Skin epidermis (tissue), 12 donors: ENCODE measurements around the gene CC2D1B.
A peak's percentile ranks its signal among the peaks of the same experiment; 100 is the strongest.

Experiments used
- H3K27ac ChIP-seq, 21 experiments: fragments of 200-600 bp; sonication (generic) in 11 of 21; one replicate each; pipeline ENCODE4 v1.5.0; 2020; ENCODE audit warnings: mild to moderate bottlenecking in 3 of 21, inconsistent platforms in 2 of 21, moderate library complexity in 2 of 21
- H3K4me3 ChIP-seq, 7 experiments: fragments of 200-600 bp; sonication (generic) in 2 of 7; one replicate each; pipeline ENCODE4 v1.5.0; 2020; ENCODE audit warnings: inconsistent platforms in 2 of 7, mild to moderate bottlenecking in 2 of 7, moderate library complexity in 1 of 7

Gene CC2D1B

GRCh38 chr1:52360595-52360968, 5.4 kb downstream of the CC2D1B start:
- H3K4me3 ChIP-seq, result no peak overlapping the region

DNA sequence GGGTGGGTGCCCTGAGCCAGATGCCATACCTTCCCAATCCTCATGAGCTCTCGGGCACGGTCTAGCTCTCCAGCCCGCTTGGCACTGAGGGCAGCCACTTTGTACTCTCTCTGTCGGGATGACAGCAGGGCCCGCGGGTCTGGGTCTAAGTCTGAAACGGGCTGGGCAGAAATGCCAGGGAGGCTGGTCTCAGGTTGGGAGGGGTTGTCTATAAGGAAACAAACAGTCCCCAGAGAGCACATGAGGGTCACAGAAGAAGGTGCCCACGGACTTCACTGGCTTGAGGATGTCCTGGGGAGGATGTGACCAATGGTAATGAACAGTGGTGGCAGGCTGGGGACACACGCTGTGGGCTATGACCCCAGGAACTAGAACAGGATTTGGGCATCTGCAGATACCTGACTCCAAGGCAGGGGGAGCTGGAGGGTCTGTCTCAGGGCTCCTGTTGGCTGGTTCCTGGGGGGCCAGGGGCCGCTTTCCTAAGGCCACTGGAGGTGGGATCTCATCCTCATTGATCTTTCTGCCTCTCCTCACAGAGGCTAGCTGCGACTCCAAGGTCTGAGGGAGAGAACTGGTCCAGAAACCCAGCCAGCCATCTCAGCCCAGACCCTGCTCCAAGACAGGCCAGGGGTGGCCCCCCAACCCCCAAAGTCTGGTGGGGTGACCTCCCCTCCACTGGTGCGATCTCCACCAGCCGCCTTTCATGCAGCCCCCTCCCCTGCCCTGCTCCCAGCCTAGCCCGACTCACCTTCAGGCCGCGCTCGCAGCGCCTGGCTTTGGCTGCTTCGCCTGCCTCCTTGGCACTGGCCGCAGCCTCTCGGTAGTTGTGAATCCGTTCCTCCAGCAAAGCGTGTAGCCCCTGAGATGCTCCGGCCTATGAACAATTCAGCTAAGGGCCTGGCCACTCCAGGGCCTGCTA, 6.1 kb downstream of the CC2D1B start:
- H3K4me3 ChIP-seq, result no peak overlapping the region
- peak overlapping the region in 1 of 21 experiments; percentile 7 for H3K27ac ChIP-seq

More at GRCh38 chr1:52360595-52360968, 5.4 kb downstream of the CC2D1B start:
- H3K27ac ChIP-seq, result no peak overlapping the region

DNA sequence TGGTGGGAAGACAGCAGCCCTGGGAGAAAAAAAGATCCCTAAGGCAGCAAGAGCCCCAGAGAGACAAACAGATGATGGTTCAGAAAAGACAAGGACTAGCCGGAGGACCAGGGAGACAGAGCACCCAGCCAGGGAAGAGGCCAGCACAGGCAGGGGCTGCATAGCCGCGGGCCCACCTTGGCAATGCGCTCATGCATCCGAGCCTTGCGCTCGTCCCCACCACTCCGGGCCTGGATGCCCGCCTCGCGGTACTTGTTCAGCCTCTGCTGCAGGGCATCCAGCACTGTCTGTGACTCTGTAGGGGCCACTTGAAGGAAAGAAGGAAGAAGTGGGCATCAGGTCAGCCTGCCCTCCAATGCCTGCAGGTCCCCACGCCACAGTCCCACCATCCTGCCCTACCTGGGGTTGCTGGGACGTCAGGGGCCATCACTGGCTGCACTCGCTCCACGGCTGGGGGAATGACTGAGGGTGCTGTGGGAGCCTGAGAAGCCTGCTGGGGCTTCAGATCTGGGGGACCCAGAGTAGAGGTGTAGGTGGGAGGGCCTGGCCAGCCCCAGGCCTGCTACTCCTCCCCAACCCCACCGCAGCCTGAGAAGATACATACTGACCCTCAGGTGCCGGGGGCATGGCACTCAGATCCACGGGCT, 7.0 kb downstream of the CC2D1B start:
- Histone ChIP-seq H3K27ac (no peak overlapping the region), H3K4me3 (no peak overlapping the region)

DNA sequence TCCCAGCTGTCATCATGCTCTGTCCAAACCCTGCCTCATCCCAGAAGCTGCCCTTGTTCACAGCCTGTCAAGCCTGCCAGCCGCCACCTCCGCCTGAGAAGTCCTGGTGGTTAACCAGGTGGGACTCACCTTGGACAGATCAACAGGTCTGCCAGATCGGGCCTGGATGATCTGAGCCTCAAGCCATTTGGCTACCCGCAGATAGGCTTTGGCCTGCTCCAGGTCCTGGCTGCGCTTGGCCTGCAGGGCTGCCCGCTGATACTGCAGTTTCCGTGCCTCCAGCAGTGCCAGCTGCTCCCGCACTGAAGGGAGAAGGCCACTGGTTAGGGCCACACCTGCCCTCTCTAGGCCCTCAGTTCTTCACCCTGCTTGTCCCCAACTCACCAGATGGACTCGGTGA, 8.6 kb downstream of the CC2D1B start:
- Histone ChIP-seq H3K4me3 (no peak overlapping the region), H3K27ac (no peak overlapping the region)

GRCh38 chr1:52356818-52357355, 9.1 kb downstream of the CC2D1B start:
- Histone ChIP-seq H3K4me3 (no peak overlapping the region), H3K27ac (no peak overlapping the region)

- no peak overlapping the region for H3K27ac ChIP-seq
- H3K4me3 ChIP-seq, result no peak overlapping the region
Measured at GRCh38 chr1:52355847-52356505, 10.0 kb downstream of the CC2D1B start.

GRCh38 chr1:52355436-52355835, 10.6 kb downstream of the CC2D1B start:
- no peak overlapping the region for H3K27ac ChIP-seq
- no peak overlapping the region for H3K4me3 ChIP-seq

- Histone ChIP-seq H3K4me3 (no peak overlapping the region), H3K27ac (no peak overlapping the region)
Measured at GRCh38 chr1:52352690-52353089, 13.3 kb downstream of the CC2D1B start.

- no peak overlapping the region for H3K4me3 ChIP-seq
- H3K27ac ChIP-seq, result peak overlapping the region in 3 of 21 experiments; percentile 2 to 56 (median 16)
Measured at GRCh38 chr1:52348704-52349300, 17.2 kb downstream of the CC2D1B start.

- H3K27ac ChIP-seq, result no peak overlapping the region
- no peak overlapping the region for H3K4me3 ChIP-seq
Measured at GRCh38 chr1:52346653-52347052, 19.4 kb downstream of the CC2D1B start.

DNA sequence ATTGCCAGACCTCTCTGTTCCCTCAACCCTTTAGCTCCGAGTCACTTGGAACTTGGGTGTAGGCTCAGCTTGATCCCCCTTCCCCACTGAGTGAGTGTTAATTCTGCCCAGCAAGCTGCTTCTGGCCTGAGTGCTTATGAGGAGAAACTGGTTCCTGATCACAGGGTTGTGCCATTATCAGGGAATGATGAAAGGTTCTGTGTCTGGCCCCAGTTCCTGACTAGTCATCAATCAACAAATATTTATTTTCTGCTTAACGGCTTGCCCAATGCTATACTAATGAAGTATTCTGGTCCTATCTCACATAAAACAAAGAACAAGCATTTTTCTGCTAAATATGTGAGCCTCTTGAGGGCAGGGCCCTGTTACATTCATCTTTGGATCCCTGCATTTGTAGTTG, 20.8 kb downstream of the CC2D1B start:
- H3K4me3 ChIP-seq, result no peak overlapping the region

GRCh38 chr1:52343979-52344378, 22.0 kb downstream of the CC2D1B start:
- Histone ChIP-seq H3K4me3 (no peak overlapping the region), H3K27ac (no peak overlapping the region)

More for the DNA sequence above, 20.8 kb downstream of the CC2D1B start:
- no peak overlapping the region for H3K27ac ChIP-seq

DNA sequence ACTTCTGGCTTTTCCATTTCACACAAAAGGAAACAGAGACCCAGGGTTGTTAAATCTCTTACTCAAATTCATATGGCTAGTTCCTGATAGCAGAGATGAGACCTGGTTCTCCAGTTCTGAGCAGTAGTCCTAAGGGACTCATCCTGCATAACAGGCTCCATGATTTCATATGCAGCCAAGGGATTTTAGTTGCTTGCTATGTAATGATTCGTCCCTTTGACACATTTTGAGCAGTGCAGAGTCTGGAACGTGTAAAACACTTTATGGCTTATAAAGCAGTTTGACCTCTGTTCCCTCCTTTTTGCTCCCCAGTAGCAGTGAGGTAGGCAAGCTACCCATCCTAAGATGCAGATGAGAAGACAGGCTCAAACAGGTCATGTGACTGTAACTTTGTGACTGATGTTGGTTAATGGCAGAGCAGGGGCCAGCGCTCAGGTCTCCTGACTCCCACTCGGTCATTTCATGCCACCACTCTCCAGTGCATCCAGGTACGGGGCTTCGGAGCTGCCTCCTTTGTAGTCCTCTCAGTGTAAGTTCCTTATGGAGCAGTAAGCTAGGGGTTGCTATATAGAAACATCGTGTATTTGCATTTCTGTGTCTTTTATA, 24.2 kb downstream of the CC2D1B start:
- no peak overlapping the region for H3K27ac ChIP-seq
- no peak overlapping the region for H3K4me3 ChIP-seq

- Histone ChIP-seq H3K4me3 (no peak overlapping the region), H3K27ac (no peak overlapping the region)
Measured at GRCh38 chr1:52337439-52337838, 28.6 kb downstream of the CC2D1B start.

- Histone ChIP-seq H3K27ac (no peak overlapping the region), H3K4me3 (no peak overlapping the region)
Measured at GRCh38 chr1:52334906-52335528, 31.0 kb downstream of the CC2D1B start.

DNA sequence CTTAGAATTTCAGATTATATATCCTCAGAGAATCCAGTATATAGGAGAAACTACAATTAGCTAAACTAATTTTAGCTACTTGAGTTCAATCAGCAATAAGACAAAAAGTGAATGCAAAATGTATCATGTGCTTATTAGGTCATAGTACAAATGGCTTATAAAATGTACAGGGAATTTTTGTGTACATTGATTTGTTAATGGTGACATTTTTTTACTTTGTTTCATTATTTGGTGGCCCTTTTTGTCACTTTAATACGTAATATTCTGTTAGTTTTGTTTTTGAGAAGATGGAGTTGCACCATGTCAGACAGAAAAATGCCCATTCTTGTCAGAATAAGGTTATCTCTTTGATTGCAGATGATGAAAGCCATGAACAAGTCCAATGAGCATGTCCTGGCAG, 33.6 kb downstream of the CC2D1B start:
- Histone ChIP-seq H3K4me3 (no peak overlapping the region), H3K27ac (no peak overlapping the region)

DNA sequence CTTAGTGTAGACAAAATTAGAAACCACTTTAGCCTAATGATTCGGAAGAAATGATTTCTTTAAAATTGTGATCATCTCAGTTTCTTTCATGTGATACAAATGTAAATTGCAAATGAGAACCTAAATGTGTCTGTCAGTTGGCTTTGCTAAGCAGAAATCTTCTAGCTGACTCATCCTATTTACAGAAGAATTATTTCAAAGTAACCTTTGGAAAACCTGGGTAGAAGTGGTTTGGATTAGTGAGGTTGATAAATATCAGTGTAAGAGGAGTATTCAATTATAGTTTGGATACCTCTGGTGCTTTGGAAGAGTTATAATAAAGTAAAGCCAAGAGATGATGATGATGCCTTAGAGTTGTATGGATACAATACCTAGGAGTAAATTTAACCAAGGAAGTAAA, 37.4 kb downstream of the CC2D1B start:
- H3K27ac ChIP-seq, result no peak overlapping the region
- no peak overlapping the region for H3K4me3 ChIP-seq

DNA sequence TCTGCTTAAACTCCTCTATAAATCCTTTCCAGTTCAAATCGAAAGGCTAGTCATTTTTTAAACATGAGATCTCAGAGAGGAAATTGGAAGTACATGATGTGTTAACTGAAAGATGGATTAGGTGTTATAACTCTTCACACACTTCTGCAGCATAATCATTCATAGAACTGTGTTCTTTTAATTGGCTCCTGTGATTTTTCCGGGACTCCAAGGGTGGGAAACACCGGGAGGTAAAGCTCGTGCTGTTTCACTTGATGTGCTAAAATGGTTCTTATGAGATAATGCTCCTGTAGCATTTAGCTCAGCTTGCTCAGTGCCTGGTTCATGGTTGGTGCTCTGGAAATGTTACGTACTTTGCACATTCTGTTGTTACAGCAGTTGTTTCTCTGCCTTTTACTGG, 40.2 kb downstream of the CC2D1B start:
- H3K27ac ChIP-seq, result no peak overlapping the region

DNA sequence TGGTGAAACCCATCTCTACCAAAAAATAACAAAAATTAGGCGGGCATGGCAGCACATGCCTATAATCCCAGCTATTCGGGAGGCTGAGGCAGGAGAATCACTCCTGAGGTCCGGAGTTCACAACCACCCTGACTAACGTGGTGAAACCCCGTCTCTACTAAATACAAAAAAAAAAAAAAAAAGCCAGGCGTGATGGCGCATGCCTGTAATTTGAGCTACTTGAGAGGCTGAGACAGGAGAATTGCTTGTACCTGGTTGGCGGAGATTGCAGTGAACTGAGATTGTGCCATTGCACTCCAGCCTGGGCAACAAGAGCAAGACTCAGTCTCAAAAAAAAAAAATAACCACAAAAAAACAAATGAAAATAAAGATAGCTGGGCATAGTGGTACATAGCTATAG, 42.3 kb downstream of the CC2D1B start:
- Histone ChIP-seq H3K27ac (no peak overlapping the region), H3K4me3 (no peak overlapping the region)

More for the DNA sequence above, 40.2 kb downstream of the CC2D1B start:
- no peak overlapping the region for H3K4me3 ChIP-seq
